K562 (cell line): ENCODE measurements around the gene PAFAH1B1. TPM values are rescaled to one million over a fixed set of nuclear protein-coding genes. Genes with fewer than 3 reads are reported as not detected.
A peak's percentile ranks its signal among the peaks of the same experiment; 100 is the strongest.

ENCODE experiments used
- ATAC-seq: fragments of 200-7000 bp; cut with Tn5 transposase; 3 replicates; pipeline ENCODE4 v1.9.1; 2020; ENCODE audit warnings: moderate library complexity
- BruUV-seq: library from RNA; stranded (reverse); fragments of 400-500 nt; replicated peaks from 2 replicates; lab custom pipeline; 2021; lab: Mats Ljungman, UMichigan
- CTCF ChIA-PET: fragments of 300-600 bp; formaldehyde crosslinking; extraction: SDS; loops from one replicate; lab custom pipeline; 2021; ENCODE audit warnings: low intra/inter-chr PET ratio; lab: Yijun Ruan, JAX
- POLR2A ChIA-PET: fragments of 300-600, 350-650 bp; sonication (Branson Sonifier 250); formaldehyde crosslinking; extraction: SDS; loops from one replicate; lab custom pipeline; 2021; ENCODE audit warnings: antibody characterized with exemption, inconsistent platforms; lab: Yijun Ruan, JAX
- DNase-seq, 4 experiments: peaks; one replicate each; pipeline versions ENCODE4 v3.0.0 to v3.0.0-alpha.2; 2011 to 2018; ENCODE audit warnings: low spot score in 3 of 4, mixed read lengths in 3 of 4; ENCODE audit errors: extremely low read depth in 1 of 4
- FAIRE-seq: peaks from 2 replicates; lab custom pipeline; 2011; peaks lifted over from hg19 to GRCh38; lab: Jason Lieb, UNC
- H2AFZ ChIP-seq: 2 replicates; pipeline ENCODE4 v1.6.0; 2011; ENCODE audit warnings: low read depth, low read length, control low read depth, inconsistent platforms
- H3K27ac ChIP-seq: fragments of 200-600 bp; 3 replicates; pipeline ENCODE4 v1.8.0; 2011; ENCODE audit warnings: low read depth, mild to moderate bottlenecking, control low read depth, inconsistent platforms, low read length, moderate library complexity, mixed read lengths; ENCODE audit errors: extremely low read depth
- H3K27me3 ChIP-seq, 2 experiments: fragments of 300-600 bp in 1 of 2; 2 replicates in 1 of 2; 3 replicates in 1 of 2; pipeline versions ENCODE4 v1.6.0 to v1.8.0; 2011; ENCODE audit warnings: inconsistent platforms in 2 of 2, low read length in 2 of 2, mild to moderate bottlenecking in 1 of 2, mixed read lengths in 1 of 2, moderate library complexity in 1 of 2; ENCODE audit not compliant: control insufficient read depth in 2 of 2, insufficient read depth in 2 of 2
- H3K36me3 ChIP-seq: fragments of 300-600 bp; 3 replicates; pipeline ENCODE4 v1.8.0; 2011; ENCODE audit warnings: mild to moderate bottlenecking, low read length, inconsistent platforms; ENCODE audit not compliant: control insufficient read depth, insufficient read depth
- H3K4me1 ChIP-seq, 2 experiments: fragments of 200-600 bp in 1 of 2; replicated peaks in 1 of 2; 2 replicates in 1 of 2; 3 replicates in 1 of 2; pipeline versions ENCODE4 v1.5.1 to v1.8.0; 2011; ENCODE audit warnings: inconsistent platforms in 2 of 2, low read length in 2 of 2, mild to moderate bottlenecking in 1 of 2, mixed read lengths in 1 of 2, moderate library complexity in 1 of 2; ENCODE audit not compliant: control insufficient read depth in 2 of 2, insufficient read depth in 2 of 2
- H3K4me2 ChIP-seq: 2 replicates; pipeline ENCODE4 v1.6.1; 2011; ENCODE audit warnings: low read length, control low read depth, inconsistent platforms, mixed read lengths; ENCODE audit not compliant: insufficient read depth
- H3K4me3 ChIP-seq: fragments of 200-600 bp; sonication (generic), shearing (Covaris generic); 2 replicates; pipeline ENCODE4 v1.5.1; 2016; ENCODE audit warnings: control low read depth, inconsistent platforms
- H3K79me2 ChIP-seq: fragments of 200-600 bp; 3 replicates; pipeline ENCODE4 v1.8.0; 2011; ENCODE audit warnings: low read length, inconsistent platforms; ENCODE audit not compliant: control insufficient read depth, insufficient read depth
- H3K9ac ChIP-seq, 2 experiments: 2 replicates each; pipeline versions ENCODE4 v1.6.0 to v1.6.1; 2011; ENCODE audit warnings: low read depth in 2 of 2, low read length in 2 of 2, control low read depth in 1 of 2, inconsistent platforms in 1 of 2, mild to moderate bottlenecking in 1 of 2, mixed read lengths in 1 of 2; ENCODE audit not compliant: insufficient read depth in 1 of 2
- H3K9me1 ChIP-seq: one replicate; pipeline ENCODE4 v1.6.0; 2011; ENCODE audit warnings: inconsistent platforms, mild to moderate bottlenecking, low read length, moderate library complexity; ENCODE audit not compliant: control insufficient read depth, insufficient read depth
- H3K9me3 ChIP-seq: replicated peaks from 2 replicates; pipeline ENCODE4 v1.5.1; 2011; ENCODE audit warnings: low read depth, low read length, inconsistent platforms; ENCODE audit not compliant: control insufficient read depth, insufficient read depth
- H4K20me1 ChIP-seq: replicated peaks from 2 replicates; pipeline ENCODE4 v1.6.1; 2011; ENCODE audit warnings: low read length, inconsistent platforms, mixed read lengths; ENCODE audit not compliant: control insufficient read depth, insufficient read depth
- CBX1 ChIP-seq: sonication (generic); IDR thresholded peaks from 2 replicates; pipeline ENCODE4 v1.6.1; 2016; ENCODE audit warnings: antibody characterized with exemption, low read depth, mild to moderate bottlenecking
- CC2D1A ChIP-seq: fragments of 450-650 bp; IDR thresholded peaks from 2 replicates; pipeline ENCODE4 v1.6.1; 2017; ENCODE audit warnings: mild to moderate bottlenecking
- CEBPB ChIP-seq: fragments of 450-650 bp; IDR thresholded peaks from 2 replicates; pipeline ENCODE4 v1.6.1; 2016; ENCODE audit warnings: missing genetic modification characterization, missing compliant biosample characterization
- MYBL2 ChIP-seq, 2 experiments: fragments of 450-650 bp in 1 of 2; sonication (generic) in 1 of 2; formaldehyde crosslinking in 1 of 2; IDR thresholded peaks; 2 replicates each; pipeline versions ENCODE4 v1.6.1 to v1.8.1; 2017 to 2022; ENCODE audit warnings: borderline replicate concordance in 1 of 2, inconsistent platforms in 1 of 2, low read depth in 1 of 2, mild to moderate bottlenecking in 1 of 2, missing genetic modification reagents in 1 of 2, moderate library complexity in 1 of 2
- POLR2G ChIP-seq: fragments of 200-400 bp; formaldehyde crosslinking; IDR thresholded peaks from 2 replicates; pipeline ENCODE4 v1.6.1; 2017; ENCODE audit warnings: low read depth, mild to moderate bottlenecking, antibody characterized with exemption, low read length, moderate library complexity
- RBM17 ChIP-seq: fragments of 200-400 bp; formaldehyde crosslinking; IDR thresholded peaks from 2 replicates; pipeline ENCODE4 v1.6.1; 2017; ENCODE audit warnings: low read depth, mild to moderate bottlenecking, low read length, borderline replicate concordance
- SMAD3 ChIP-seq: fragments of 450-650 bp; formaldehyde crosslinking; conservative IDR thresholded peaks from 2 replicates; pipeline ENCODE4 v1.4.0; 2020; ENCODE audit warnings: mild to moderate bottlenecking
- SREBF1 ChIP-seq: fragments of 150-350 bp; IDR thresholded peaks from 2 replicates; pipeline ENCODE4 v1.6.1; 2014; ENCODE audit warnings: antibody characterized with exemption, low read depth, low read length, borderline replicate concordance
- SRSF9 ChIP-seq: fragments of 200-400 bp; formaldehyde crosslinking; IDR thresholded peaks from 2 replicates; pipeline ENCODE4 v1.6.1; 2017; ENCODE audit warnings: low read depth, low read length, borderline replicate concordance
- ZNF121 ChIP-seq: sonication (generic); formaldehyde crosslinking; conservative IDR thresholded peaks from 2 replicates; pipeline ENCODE4 v1.8.0; 2022; ENCODE audit warnings: missing genetic modification reagents
- ZNF232 ChIP-seq: sonication (generic); formaldehyde crosslinking; IDR thresholded peaks from 2 replicates; pipeline ENCODE4 v1.8.0; 2022; ENCODE audit warnings: mild to moderate bottlenecking, missing genetic modification reagents
- ZNF436 ChIP-seq: fragments of 250-450, 450-650 bp; sonication (Bioruptor Pico); formaldehyde crosslinking; IDR thresholded peaks from 2 replicates; pipeline ENCODE4 v1.7.0; 2020; ENCODE audit warnings: mild to moderate bottlenecking
- ZNF644 ChIP-seq: fragments of 200-800 bp; sonication (Bioruptor generic); IDR thresholded peaks from 2 replicates; pipeline ENCODE4 v1.6.1; 2016; ENCODE audit warnings: low read depth, missing genetic modification characterization, missing compliant biosample characterization
- WGBS: fragments of 100-300 bp; shearing (Covaris generic); methylation state at CpG from one replicate; pipeline ENCODE4 v1.1.6; 2016; ENCODE audit warnings: low coverage, mixed read lengths; ENCODE audit not compliant: insufficient coverage; ENCODE audit errors: missing lambda C conversion rate; 5-methylcytosine and 5-hydroxymethylcytosine counted together
- in situ Hi-C: fragments of 300-500 bp; cut with MboI; formaldehyde crosslinking; loops from 4 replicates; pipeline ENCODE4 v1.15.0; 2018; ENCODE audit warnings: inconsistent platforms, mixed read lengths
- intact Hi-C: fragments of 100-400 bp; cut with micrococcal nuclease; formaldehyde crosslinking; loops from 2 replicates; pipeline ENCODE4 v1.14.2; 2022
- polyA plus RNA-seq, 8 experiments: library from polyadenylated mRNA; depleted of rRNA in 4 of 8; stranded (reverse) in 5 of 8; unstranded in 3 of 8; fragments of >200 nt; fragmentation: Nextera tagmentation in 2 of 8; fragmentation: Illumina TruSeq in 1 of 8; extraction: Ambion mirVana in 2 of 8; extraction: Trizol in 1 of 8; gene quantifications; 2 replicates each; pipeline versions ENCODE4 v1.2.1 to v1.2.3, GENCODE V29; 2011 to 2014; ENCODE audit warnings: inconsistent platforms in 1 of 8, missing spikeins in 1 of 8
- total RNA-seq, 7 experiments: library from RNA; depleted of rRNA in 6 of 7; stranded (reverse); fragments of >200 nt in 6 of 7; fragmentation: Illumina TruSeq in 2 of 7; extraction: Trizol in 2 of 7; gene quantifications; 2 replicates each; pipeline versions ENCODE4 v1.2.1 to v1.2.3, GENCODE V29; 2011 to 2021; ENCODE audit warnings: low replicate concordance in 1 of 7
- TF ChIP-seq, protein P1 (sequence below): fragments of 200-800 bp; sonication (Bioruptor generic); IDR thresholded peaks from 2 replicates; pipeline ENCODE4 v1.6.1; 2017; ENCODE audit warnings: missing genetic modification characterization, missing compliant biosample characterization
- TF ChIP-seq, protein P2 (sequence below): fragments of 450-650 bp; formaldehyde crosslinking; IDR thresholded peaks from 2 replicates; pipeline ENCODE4 v1.4.0; 2020; ENCODE audit warnings: mild to moderate bottlenecking, moderate library complexity

PAFAH1B1 gene
- total and polyA plus RNA-seq, 9 of the 15 experiments (the other 6 are each of a cell fraction or from before 2014, with no cell fraction given): 23.3 to 66.4 (median 40.2) TPM

DNA sequence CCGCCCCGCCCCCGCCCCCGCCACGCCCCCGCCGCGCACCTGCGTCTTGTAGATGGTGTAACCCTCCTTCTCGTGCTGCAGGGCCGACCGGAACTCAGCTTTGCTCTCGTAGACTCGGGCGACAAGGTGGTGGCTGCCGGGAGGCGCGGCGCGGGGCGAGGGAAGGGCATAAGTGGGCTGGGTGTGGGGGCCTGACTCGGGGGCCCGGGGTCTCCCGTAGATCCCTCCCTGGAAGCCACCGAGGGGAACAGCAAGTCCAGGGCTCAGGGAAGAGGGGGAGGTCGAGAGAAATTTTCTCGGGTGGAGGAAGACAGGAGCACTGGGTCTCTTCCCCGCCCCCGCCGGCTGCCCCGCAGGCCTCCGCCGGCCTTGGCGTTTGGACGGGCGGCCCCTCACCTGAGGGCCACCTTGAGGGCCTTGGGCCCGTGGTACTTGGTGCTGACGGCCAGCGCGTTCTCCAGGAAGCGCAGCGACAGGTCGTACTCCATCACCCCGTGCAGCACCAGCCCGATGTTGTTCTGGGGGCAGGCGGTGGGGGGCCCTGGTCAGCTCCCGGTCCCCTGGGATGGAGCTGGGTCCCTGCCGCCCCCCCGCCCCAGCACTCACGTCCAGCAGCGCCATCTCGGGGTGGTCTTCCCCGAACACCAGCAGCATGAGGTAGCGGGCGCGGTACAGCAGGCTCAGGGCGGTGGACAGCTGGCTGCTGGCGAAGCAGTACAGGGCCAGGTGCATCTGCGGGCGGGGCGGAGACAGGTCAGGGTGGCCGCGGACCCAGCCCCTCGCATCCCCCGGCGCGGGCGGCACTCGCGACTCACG, 98.7 kb downstream of the PAFAH1B1 start:
- Histone ChIP-seq H4K20me1 (no peaks in the 10 kb centered on the region), H3K79me2 (no peaks in the 10 kb centered on the region), H3K4me2 (no peak overlapping the region), H3K36me3 (peaks cover 72% of the 10 kb centered on the region; the same call in 1 of the 3 replicates), H3K4me3 (no peak overlapping the region), H2AFZ (no peak overlapping the region), H3K27ac (no peak overlapping the region), H3K4me1 (peaks cover 0 to 53% of the 10 kb centered on the region in 2 experiments; a peak in 2 of 5 replicates), H3K9me3 (no peaks in the 10 kb centered on the region), H3K27me3 (no peaks in the 10 kb centered on the region), H3K9me1 (no peaks in the 10 kb centered on the region), H3K9ac (no peak overlapping the region)
- BruUV-seq: no TSS peak
- 69% methylated on average over 11 of the region's 71 CpGs for WGBS
- FAIRE-seq: no peak
- CTCF ChIA-PET: no interaction called here
- peak; percentile 59 for ATAC-seq
- in situ Hi-C loops (no loop called here), intact Hi-C loops (no loop called here)
- peak in 2 of 4 experiments; percentile 11 to 37 for DNase-seq
- POLR2A ChIA-PET: interaction anchor here (0.9 kb wide), 1 partner anchor 12 kb away, joined by 3 read pairs; no protein-coding TSS in a partner anchor
- TF ChIP-seq ZNF644 (tag): no peak
- TF ChIP-seq SMAD3 (CRISPR knock-in tag): no peak
- TF ChIP-seq ZNF121: no peak
- TF ChIP-seq POLR2G: peak; percentile 47; the same call in 1 of the 2 replicates
- no peak for TF ChIP-seq SREBF1
- TF ChIP-seq ZNF436 (CRISPR knock-in tag): no peak
- no peak for TF ChIP-seq CBX1
- no peak for TF ChIP-seq ZNF232
- TF ChIP-seq, protein P1, sequence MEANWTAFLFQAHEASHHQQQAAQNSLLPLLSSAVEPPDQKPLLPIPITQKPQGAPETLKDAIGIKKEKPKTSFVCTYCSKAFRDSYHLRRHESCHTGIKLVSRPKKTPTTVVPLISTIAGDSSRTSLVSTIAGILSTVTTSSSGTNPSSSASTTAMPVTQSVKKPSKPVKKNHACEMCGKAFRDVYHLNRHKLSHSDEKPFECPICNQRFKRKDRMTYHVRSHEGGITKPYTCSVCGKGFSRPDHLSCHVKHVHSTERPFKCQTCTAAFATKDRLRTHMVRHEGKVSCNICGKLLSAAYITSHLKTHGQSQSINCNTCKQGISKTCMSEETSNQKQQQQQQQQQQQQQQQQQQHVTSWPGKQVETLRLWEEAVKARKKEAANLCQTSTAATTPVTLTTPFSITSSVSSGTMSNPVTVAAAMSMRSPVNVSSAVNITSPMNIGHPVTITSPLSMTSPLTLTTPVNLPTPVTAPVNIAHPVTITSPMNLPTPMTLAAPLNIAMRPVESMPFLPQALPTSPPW: 0 out of 2 replicates have a peak, but pooled peaks have one; percentile 14
- TF ChIP-seq, protein P2, sequence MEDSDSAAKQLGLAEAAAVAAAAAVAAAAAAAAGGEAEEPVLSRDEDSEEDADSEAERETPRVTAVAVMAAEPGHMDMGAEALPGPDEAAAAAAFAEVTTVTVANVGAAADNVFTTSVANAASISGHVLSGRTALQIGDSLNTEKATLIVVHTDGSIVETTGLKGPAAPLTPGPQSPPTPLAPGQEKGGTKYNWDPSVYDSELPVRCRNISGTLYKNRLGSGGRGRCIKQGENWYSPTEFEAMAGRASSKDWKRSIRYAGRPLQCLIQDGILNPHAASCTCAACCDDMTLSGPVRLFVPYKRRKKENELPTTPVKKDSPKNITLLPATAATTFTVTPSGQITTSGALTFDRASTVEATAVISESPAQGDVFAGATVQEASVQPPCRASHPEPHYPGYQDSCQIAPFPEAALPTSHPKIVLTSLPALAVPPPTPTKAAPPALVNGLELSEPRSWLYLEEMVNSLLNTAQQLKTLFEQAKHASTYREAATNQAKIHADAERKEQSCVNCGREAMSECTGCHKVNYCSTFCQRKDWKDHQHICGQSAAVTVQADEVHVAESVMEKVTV: no peak
- no peak for TF ChIP-seq RBM17
- no peak for TF ChIP-seq MYBL2 (IDR thresholded peaks at IDR 0.05; ENCODE audit: low read depth)
- no peak for TF ChIP-seq MYBL2 (CRISPR knock-in tag; IDR thresholded peaks at IDR 0.05; ENCODE audit: borderline replicate concordance)
- TF ChIP-seq SRSF9: no peak
- TF ChIP-seq CEBPB: no peak
- no peak for TF ChIP-seq CC2D1A
